Heart left ventricle (tissue), 16 donors: ENCODE results near the gene RGS14. TPM values are rescaled to one million over a fixed set of nuclear protein-coding genes. Genes with fewer than 3 reads are reported as not detected.

Experiments
- ATAC-seq, 4 donors: fragments of 200-7000 bp; cut with Tn5 transposase; one replicate each; pipeline ENCODE4 v1.9.1; 2020 to 2022; ENCODE audit warnings: moderate library complexity in 4 of 4, mild to moderate bottlenecking in 3 of 4, moderate number of reproducible peaks in 1 of 4
- DNase-seq, 5 donors: peaks; one replicate each; pipeline ENCODE4 v3.0.0-alpha.2; 2020
- H3K27ac ChIP-seq, 12 donors: fragments of 200-600 bp; sonication (generic) in 4 of 12; one replicate each; pipeline versions ENCODE4 v1.5.0 to v1.8.0; 2016 to 2022; ENCODE audit warnings: mild to moderate bottlenecking in 2 of 12
- H3K27me3 ChIP-seq, 9 donors: fragments of 200-600 bp; sonication (generic) in 2 of 9; one replicate each; pipeline versions ENCODE4 v1.5.1 to v1.8.0; 2016 to 2022; ENCODE audit warnings: mild to moderate bottlenecking in 3 of 9
- H3K36me3 ChIP-seq, 9 donors: fragments of 200-600 bp; sonication (generic) in 2 of 9; one replicate each; pipeline versions ENCODE4 v1.5.0 to v1.8.0; 2018 to 2022; ENCODE audit warnings: mild to moderate bottlenecking in 2 of 9
- H3K4me1 ChIP-seq, 12 donors: fragments of 200-600 bp; sonication (generic) in 4 of 12; one replicate each; pipeline versions ENCODE4 v1.5.0 to v1.8.0; 2016 to 2022; ENCODE audit warnings: mild to moderate bottlenecking in 3 of 12
- H3K4me3 ChIP-seq, 12 donors: fragments of 200-600 bp; sonication (generic) in 4 of 12; one replicate each; pipeline versions ENCODE4 v1.5.0 to v1.8.0; 2017 to 2022; ENCODE audit warnings: mild to moderate bottlenecking in 9 of 12, moderate library complexity in 4 of 12
- H3K9me3 ChIP-seq, 12 donors: fragments of 200-600 bp; sonication (generic) in 4 of 12; one replicate each; pipeline versions ENCODE4 v1.5.0 to v1.8.0; 2016 to 2022; ENCODE audit warnings: mild to moderate bottlenecking in 1 of 12
- CTCF ChIP-seq, 12 donors: fragments of 200-600 bp; sonication (generic) in 4 of 12; IDR thresholded peaks; one replicate each; pipeline versions ENCODE4 v1.5.0 to v1.8.0; 2018 to 2022; ENCODE audit warnings: antibody characterized with exemption in 12 of 12, mild to moderate bottlenecking in 5 of 12
- POLR2A ChIP-seq, 2 donors: fragments of 450-650 bp; IDR thresholded peaks; one replicate each; pipeline ENCODE4 v1.6.1; 2017; ENCODE audit warnings: antibody characterized with exemption in 2 of 2, mild to moderate bottlenecking in 2 of 2, moderate library complexity in 2 of 2
- WGBS, 4 donors: extraction: QIAGEN DNeasy Blood & Tissue Kit in 2 of 4; methylation state at CpG; one replicate each; pipeline versions ENCODE4 v1.1.5 to v1.1.7; 2013 to 2018; 5-methylcytosine and 5-hydroxymethylcytosine counted together
- intact Hi-C, 10 donors: fragments of 100-400 bp; cut with DNase I; formaldehyde crosslinking; loops; one replicate each; pipeline versions ENCODE4 v1.11.1 to v1.14.2; 2022
- polyA plus RNA-seq, 2 donors: library from polyadenylated mRNA; stranded (reverse); fragments of 200-250 nt; gene quantifications; one replicate each; pipeline ENCODE4 v1.2.3, GENCODE V29; 2013
- total RNA-seq, 9 donors: library from RNA; depleted of rRNA in 2 of 9; stranded (reverse); fragments of >200 nt in 2 of 9; fragmentation: NEBNext Ultra II Directional in 3 of 9; extraction: Animal tissue kit (Norgen Biotek cat#: 25700) in 3 of 9; gene quantifications; one replicate each; pipeline versions ENCODE4 v1.1.0 to v1.2.4, GENCODE V29; 2016 to 2023
- donor health status: ischemic (EF 13 %, LVEDD 7.1; RV severe dilation, severe dysfunction).
- donor health status: healthy with polysubstance abuse.
- donor health status: DM: no; HTN: yes; CAD: no.
- donor health status: DM: no; HTN: no; CAD: no.
- donor health status: ischemic (EF 25% LVEDD 6.9; RV normal size, moderate dysfunction).
- donor health status: ischemic (EF 25% LVEDD 5.7; RV mildly dilated, moderate dysfunction).
- donor health status: healthy.
- donor health status: DM: yes; HTN: yes; CAD: no.
- donor health status: ischemic (EF 35%, LVEDD 5.7; RV mildly dilated, moderate dysfunction).
- donor health status: nonischemic (EF 11% LVEDD 7.7; RV severe dilation, severe dysfunction).
- donor health status: DM: yes; HTN: yes; CAD: no.
- donor health status: PGD.
- donor health status: ischemic (EF 29% LVEDD 5.4; RV normal size, mild dysfunction).
- donor health status: nonischemic (EF 23%, LVEDD 6.1; RV moderate dilation, normal function).

Gene RGS14
- total and polyA plus RNA-seq, 11 donors = 1.3 to 10.7 (median 3.7) TPM

- H3K27me3 ChIP-seq = no peaks in the 10 kb centered on the region
- WGBS, 4 donors = 12 to 19% (median 14%) methylated on average over 37 to 59 of the region's 59 CpGs
- peaks cover 0 to 86% (median 41%) of the 10 kb centered on the region in 12 donors for H3K4me1 ChIP-seq
- intact Hi-C loops = loop anchor here in 1 of 10 donors (10.0 kb wide), 1 partner anchor 48 kb away; the partner anchor contains the start of gene MXD3
- no peaks in the 10 kb centered on the region for H3K9me3 ChIP-seq
- peak; percentile 54 to 71 (median 63) for DNase-seq
- H3K4me3 ChIP-seq = peak overlapping the region in 11 of 12 donors; percentile 5 to 59 (median 49)
- peak in 3 of 4 donors; percentile 42 to 54 (median 53) for ATAC-seq
- peak overlapping the region in 2 of 12 donors; percentile 29 to 35 for H3K27ac ChIP-seq
- TF ChIP-seq POLR2A (IDR thresholded peaks at IDR 0.05) (no peak), CTCF (IDR thresholded peaks at IDR 0.05) (no peak)
- H3K36me3 ChIP-seq = peaks cover 0 to 12% (median 0%) of the 10 kb centered on the region in 9 donors
These were observed 5.1 kb downstream of the RGS14 start for GRCh38 chr5:177362610-177363507.

- ATAC-seq = no peak
- H3K4me1 ChIP-seq = peaks cover 0 to 80% (median 35%) of the 10 kb centered on the region in 12 donors
- no peak overlapping the region for H3K27ac ChIP-seq
- H3K9me3 ChIP-seq = no peaks in the 10 kb centered on the region
- no peaks in the 10 kb centered on the region for H3K27me3 ChIP-seq
- H3K4me3 ChIP-seq = peak overlapping the region in 9 of 12 donors; percentile 34 to 59 (median 50)
- intact Hi-C loops = loop anchor here in 1 of 10 donors (10.0 kb wide), 1 partner anchor 49 kb away; the partner anchor contains the start of gene MXD3
- 39 to 43% (median 42%) methylated on average over 10 of the region's 10 CpGs for WGBS, 4 donors
- TF ChIP-seq CTCF (IDR thresholded peaks at IDR 0.05) (no peak), POLR2A (IDR thresholded peaks at IDR 0.05) (no peak)
- H3K36me3 ChIP-seq = peaks cover 0 to 17% (median 0%) of the 10 kb centered on the region in 9 donors
- DNase-seq = peak in 1 of 5 donors; percentile 14
These were observed 5.8 kb downstream of the RGS14 start for GRCh38 chr5:177363565-177363964.

- H3K36me3 ChIP-seq = peaks cover 0 to 17% (median 0%) of the 10 kb centered on the region in 9 donors
- H3K4me1 ChIP-seq = peaks cover 0 to 80% (median 29%) of the 10 kb centered on the region in 12 donors
- H3K27ac ChIP-seq = no peak overlapping the region
- no peaks in the 10 kb centered on the region for H3K27me3 ChIP-seq
- DNase-seq (peak in 1 of 5 donors; percentile 18), ATAC-seq (no peak)
- intact Hi-C loops = loop anchor here in 1 of 10 donors (10.0 kb wide), 1 partner anchor 50 kb away; the partner anchor contains the start of gene MXD3
- no peaks in the 10 kb centered on the region for H3K9me3 ChIP-seq
- no peak overlapping the region for H3K4me3 ChIP-seq
- TF ChIP-seq POLR2A (IDR thresholded peaks at IDR 0.05) (no peak), CTCF (IDR thresholded peaks at IDR 0.05) (no peak)
- 81 to 88% (median 85%) methylated on average over 11 of the region's 11 CpGs for WGBS, 4 donors
These were observed 6.6 kb downstream of the RGS14 start for GRCh38 chr5:177364159-177364962.
